WTC11 (cell line): ENCODE data around the gene RIPOR2. TPM values are rescaled to one million over a fixed set of nuclear protein-coding genes. Genes with fewer than 3 reads are reported as not detected.
A peak's percentile ranks its signal among the peaks of the same experiment; 100 is the strongest.

Experiments
- ATAC-seq: fragments of 200-7000 bp; cut with Tn5 transposase; 2 replicates; pipeline ENCODE4 v1.10.0; 2021; ENCODE audit warnings: mild to moderate bottlenecking, moderate library complexity
- CTCF ChIA-PET: fragments of 300-600 bp; sonication (Branson Sonifier 250); formaldehyde crosslinking; loops from one replicate; lab custom pipeline; 2021; ENCODE audit warnings: antibody characterized with exemption; lab: Charles Lee
- POLR2A ChIA-PET: fragments of 350-600 bp; sonication (Branson Sonifier 250); formaldehyde crosslinking; loops from one replicate; lab custom pipeline; 2021; ENCODE audit warnings: antibody characterized with exemption; lab: Charles Lee
- DNase-seq: peaks from one replicate; pipeline ENCODE4 v3.0.0; 2021; ENCODE audit warnings: low spot score
- H3K27ac Mint-ChIP-seq: 2 replicates; pipeline ENCODE4 v1.8.0; 2021; ENCODE audit warnings: mixed read lengths
- H3K27me3 Mint-ChIP-seq: 2 replicates; pipeline ENCODE4 v1.8.0; 2021; ENCODE audit warnings: low read depth, mild to moderate bottlenecking, moderate library complexity, mixed read lengths
- H3K36me3 Mint-ChIP-seq: 2 replicates; pipeline ENCODE4 v1.8.0; 2021; ENCODE audit warnings: mixed read lengths
- H3K4me1 Mint-ChIP-seq: 2 replicates; pipeline ENCODE4 v1.8.0; 2022; ENCODE audit warnings: mixed read lengths
- H3K4me3 Mint-ChIP-seq: 2 replicates; pipeline ENCODE4 v1.8.0; 2021; ENCODE audit warnings: mild to moderate bottlenecking, moderate library complexity, mixed read lengths
- H3K9me3 Mint-ChIP-seq: 2 replicates; pipeline ENCODE4 v1.8.0; 2021; ENCODE audit warnings: mixed read lengths
- ATF1 ChIP-seq: sonication (generic); formaldehyde crosslinking; IDR thresholded peaks from 2 replicates; pipeline ENCODE4 v1.8.1; 2023; ENCODE audit warnings: mild to moderate bottlenecking, moderate library complexity, missing genetic modification reagents
- NFYB ChIP-seq: sonication (generic); formaldehyde crosslinking; conservative IDR thresholded peaks from 2 replicates; pipeline ENCODE4 v1.8.0; 2022; ENCODE audit warnings: low read depth, missing genetic modification reagents
- PREB ChIP-seq: sonication (generic); formaldehyde crosslinking; IDR thresholded peaks from 2 replicates; pipeline ENCODE4 v1.8.1; 2022; ENCODE audit warnings: mild to moderate bottlenecking, missing genetic modification reagents, moderate library complexity, borderline replicate concordance
- RORB ChIP-seq: fragments of 250-450 bp; sonication (Bioruptor Pico); IDR thresholded peaks from 2 replicates; pipeline ENCODE4 v1.9.0; 2021; ENCODE audit warnings: mild to moderate bottlenecking
- USF2 ChIP-seq: sonication (generic); formaldehyde crosslinking; IDR thresholded peaks from 2 replicates; pipeline ENCODE4 v1.8.1; 2023; ENCODE audit warnings: mild to moderate bottlenecking, missing genetic modification reagents, moderate library complexity
- ZNF232 ChIP-seq: sonication (generic); formaldehyde crosslinking; IDR thresholded peaks from 2 replicates; pipeline ENCODE4 v1.8.0; 2022; ENCODE audit warnings: mild to moderate bottlenecking, missing genetic modification reagents
- ZNF425 ChIP-seq: fragments of 250-450 bp; sonication (Bioruptor Pico); conservative IDR thresholded peaks from 2 replicates; pipeline ENCODE4 v1.9.0; 2021; ENCODE audit warnings: mild to moderate bottlenecking
- ZNF532 ChIP-seq: fragments of 250-450 bp; sonication (Bioruptor Pico); IDR thresholded peaks from 2 replicates; pipeline ENCODE4 v1.9.0; 2021; ENCODE audit warnings: mild to moderate bottlenecking, borderline replicate concordance
- total RNA-seq: library from RNA; stranded (reverse); gene quantifications from 3 replicates; pipeline ENCODE4 v1.2.3, GENCODE V29; 2021

RIPOR2 gene
- total RNA-seq, 1 experiment from 2014 or later, result 13.5 TPM

- Mint-ChIP-seq H3K4me3 (no peak overlapping the region), H3K4me1 (peaks cover 69% of the 10 kb centered on the region), H3K36me3 (peaks cover 5% of the 10 kb centered on the region), H3K27me3 (no peaks in the 10 kb centered on the region), H3K27ac (no peak overlapping the region), H3K9me3 (peaks cover 12% of the 10 kb centered on the region)
- ChIA-PET CTCF (no interaction called here), POLR2A (interaction anchor here (0.7 kb wide), 1 partner anchor 67 kb away, joined by 5 read pairs; no protein-coding TSS in a partner anchor)
- TF ChIP-seq ZNF532 (CRISPR knock-in tag), result no peak
- no peak for TF ChIP-seq ZNF232
- no peak for TF ChIP-seq ZNF425 (CRISPR knock-in tag)
- TF ChIP-seq ATF1 (CRISPR knock-in tag), result no peak
- TF ChIP-seq NFYB (CRISPR knock-in tag), result no peak
- no peak for TF ChIP-seq RORB
- no peak for TF ChIP-seq USF2 (CRISPR knock-in tag)
- DNase-seq (no peak), ATAC-seq (no peak)
Observed at GRCh38 chr6:24922814-24923213, 12.9 kb downstream of the RIPOR2 start.

GRCh38 chr6:24922170-24922569, 13.6 kb downstream of the RIPOR2 start:
- no peaks in the 10 kb centered on the region for H3K27me3 Mint-ChIP-seq
- no peak overlapping the region for H3K27ac Mint-ChIP-seq
- ATAC-seq, result no peak
- DNase-seq, result no peak
- ChIA-PET POLR2A (interaction anchor here (0.7 kb wide), 1 partner anchor 66 kb away, joined by 5 read pairs; no protein-coding TSS in a partner anchor), CTCF (interaction anchor here (1.6 kb wide), 1 partner anchor 96 kb away, joined by 4 read pairs; no protein-coding TSS in a partner anchor)
- H3K36me3 Mint-ChIP-seq, result peaks cover under 1% of the 10 kb centered on the region; the same call in 1 of the 2 replicates
- no peak overlapping the region for H3K4me3 Mint-ChIP-seq
- H3K4me1 Mint-ChIP-seq, result peaks cover 71% of the 10 kb centered on the region
- H3K9me3 Mint-ChIP-seq, result peaks cover 7% of the 10 kb centered on the region
- no peak for TF ChIP-seq ZNF232

- POLR2A ChIA-PET, result interaction anchor here (1.4 kb wide), 1 partner anchor 9 kb away, joined by 3 read pairs; no protein-coding TSS in a partner anchor
- peak overlapping the region; percentile 13; the same call in 1 of the 2 replicates for H3K27ac Mint-ChIP-seq
- no peak for DNase-seq
- CTCF ChIA-PET, result interaction anchor here (0.5 to 4.2 kb wide), 7 partner anchors 10 to 473 kb away, joined by 4 to 43 read pairs (median 15); partner anchors contain the start of gene RIPOR2
- H3K4me3 Mint-ChIP-seq, result no peak overlapping the region
- no peaks in the 10 kb centered on the region for H3K9me3 Mint-ChIP-seq
- H3K4me1 Mint-ChIP-seq, result peaks cover 57% of the 10 kb centered on the region
- no peaks in the 10 kb centered on the region for H3K36me3 Mint-ChIP-seq
- no peak for TF ChIP-seq PREB (CRISPR knock-in tag)
- ATAC-seq, result no peak
- H3K27me3 Mint-ChIP-seq, result no peaks in the 10 kb centered on the region
Observed at GRCh38 chr6:24920136-24920535, 15.6 kb downstream of the RIPOR2 start.
